HG03521 (cell line): ENCODE data around the gene TNFRSF14.
A peak's percentile ranks its signal among the peaks of the same experiment; 100 is the strongest.
"Not testable (repeated sequence)": the region's sequence is repeated elsewhere in the genome, so short reads cannot be mapped to it uniquely, and the experiment has no call there.

Experiments used
- ATAC-seq: cut with Tn5 transposase; IDR thresholded peaks from one replicate; pipeline ENCODE4 v1.9.1; 2021; ENCODE audit warnings: mild to moderate bottlenecking, moderate library complexity; ENCODE audit not compliant: unreplicated experiment

The TNFRSF14 gene

DNA sequence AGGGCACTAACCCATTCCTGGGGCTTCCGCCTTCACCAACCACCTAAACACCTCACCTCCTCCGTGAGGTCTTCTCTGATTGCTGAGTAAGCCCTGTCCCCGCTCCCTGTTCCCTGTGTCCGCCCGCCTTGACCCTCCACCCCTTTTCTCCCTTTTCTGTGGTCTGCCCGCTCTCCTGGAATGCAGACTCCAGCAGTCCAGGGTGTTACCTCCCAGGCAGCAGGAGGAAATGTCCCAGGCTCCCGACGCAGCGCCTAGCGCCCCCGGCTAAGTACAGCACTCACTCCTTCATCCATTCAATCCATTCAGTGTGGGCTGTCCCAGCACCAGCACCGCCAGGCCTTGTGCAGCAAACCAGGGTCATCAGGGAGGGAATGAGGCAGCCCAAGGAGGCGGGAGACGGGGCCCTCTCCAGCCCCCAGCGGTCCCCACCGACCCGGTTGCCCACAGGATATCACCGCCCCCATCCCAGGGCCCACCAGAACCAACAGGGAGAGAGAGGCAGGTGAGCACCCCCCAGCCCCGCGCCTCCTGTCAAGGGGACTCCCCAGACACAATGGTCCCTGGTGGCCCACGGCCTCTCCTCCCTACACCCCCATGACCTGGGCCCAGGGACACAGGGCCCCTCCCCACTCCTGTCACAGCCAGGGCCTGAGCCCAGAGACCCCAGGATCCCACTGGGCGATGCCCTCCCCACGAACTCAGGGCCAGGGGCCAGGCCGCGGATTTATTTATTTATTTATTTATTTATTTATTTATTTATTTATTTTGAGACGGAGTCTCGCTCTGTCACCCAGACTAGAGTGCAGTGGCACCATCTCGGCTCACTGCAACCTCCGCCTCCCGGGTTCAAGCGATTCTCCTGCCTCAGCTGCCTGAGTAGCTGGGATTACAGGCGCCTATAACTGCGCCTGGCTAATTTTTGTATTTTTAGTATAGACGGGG lies 10.2 kb downstream of the TNFRSF14 start:
- ATAC-seq = no peak

DNA sequence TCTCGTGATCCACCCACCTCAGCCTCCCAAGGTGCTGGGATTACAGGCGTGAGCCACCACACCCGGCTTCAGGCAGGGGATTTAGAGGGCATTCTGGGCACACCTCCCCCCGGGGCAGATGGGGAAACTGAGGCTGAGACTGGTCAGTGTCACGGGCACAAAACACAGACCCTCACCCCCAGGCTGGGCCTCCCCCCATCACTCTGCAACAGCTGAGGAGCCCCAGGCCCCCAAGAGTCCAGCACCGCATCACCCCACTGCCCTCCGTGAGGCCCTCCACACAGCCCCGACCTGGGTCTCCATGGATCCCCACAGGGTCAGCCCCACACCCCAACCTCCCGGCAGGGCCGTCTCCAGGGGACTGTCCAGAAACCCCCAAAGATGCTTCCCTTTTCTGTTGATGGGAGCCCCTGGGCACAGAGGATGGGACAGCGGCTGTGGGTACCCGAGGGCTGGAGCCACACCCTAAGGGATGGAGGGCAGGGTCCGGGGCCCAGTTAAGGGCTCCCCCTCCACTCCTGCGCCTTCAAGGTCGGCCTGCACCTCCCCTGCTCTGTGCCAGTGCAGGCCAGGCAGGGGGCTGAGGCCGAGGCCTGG lies 11.0 kb downstream of the TNFRSF14 start:
- no peak for ATAC-seq

DNA sequence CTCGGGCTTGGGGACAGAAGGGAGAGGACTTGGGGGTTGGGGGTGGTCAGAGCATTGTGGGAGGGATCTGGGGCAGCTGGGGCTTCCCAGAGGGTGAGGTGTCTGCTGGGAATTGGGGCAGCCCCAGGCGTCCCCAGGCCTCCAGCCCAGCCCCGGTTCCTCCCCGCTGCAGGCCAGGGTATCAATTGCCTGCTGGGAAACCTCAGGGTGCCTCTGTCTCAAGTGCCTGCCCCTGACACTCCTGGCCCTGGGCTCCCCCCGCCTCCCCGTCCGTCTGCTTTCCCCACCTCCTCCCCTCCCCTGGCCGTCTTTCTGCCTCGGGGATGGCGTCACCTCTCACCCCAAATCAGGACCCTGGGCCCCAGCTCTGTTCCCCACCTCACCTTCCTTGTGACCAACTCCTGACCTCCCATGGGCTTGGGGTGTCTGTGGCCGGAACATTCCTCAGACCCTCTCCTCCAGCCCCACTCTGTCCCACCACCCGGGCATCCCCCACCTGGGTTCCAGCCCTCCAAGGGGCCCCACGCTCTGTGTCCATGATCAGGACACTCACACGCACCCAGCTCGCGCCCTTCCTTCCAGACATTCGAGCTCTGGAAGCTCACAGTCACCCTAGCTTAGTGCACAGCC lies 12.1 kb downstream of the TNFRSF14 start:
- ATAC-seq = not testable (repeated sequence)

DNA sequence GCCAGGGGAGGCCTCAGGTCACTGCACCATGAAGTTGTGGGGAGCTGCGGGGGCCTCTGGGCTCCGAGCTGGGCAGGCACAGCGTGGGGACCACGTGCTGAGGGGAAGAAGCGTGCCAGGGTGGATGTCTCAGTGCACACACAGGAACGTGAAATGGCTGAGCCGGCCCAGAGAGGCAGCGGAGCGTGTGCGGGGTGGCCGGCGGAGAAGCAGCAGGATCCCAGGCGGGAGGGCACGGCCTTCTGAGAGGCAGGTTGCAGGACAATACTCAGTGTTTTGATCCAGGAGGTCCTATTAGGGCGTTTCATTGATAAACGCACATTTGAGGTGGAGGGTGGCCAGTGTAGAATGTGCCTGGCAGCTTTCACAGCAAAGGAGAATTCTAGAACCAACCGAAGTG lies 12.9 kb downstream of the TNFRSF14 start:
- no peak for ATAC-seq

DNA sequence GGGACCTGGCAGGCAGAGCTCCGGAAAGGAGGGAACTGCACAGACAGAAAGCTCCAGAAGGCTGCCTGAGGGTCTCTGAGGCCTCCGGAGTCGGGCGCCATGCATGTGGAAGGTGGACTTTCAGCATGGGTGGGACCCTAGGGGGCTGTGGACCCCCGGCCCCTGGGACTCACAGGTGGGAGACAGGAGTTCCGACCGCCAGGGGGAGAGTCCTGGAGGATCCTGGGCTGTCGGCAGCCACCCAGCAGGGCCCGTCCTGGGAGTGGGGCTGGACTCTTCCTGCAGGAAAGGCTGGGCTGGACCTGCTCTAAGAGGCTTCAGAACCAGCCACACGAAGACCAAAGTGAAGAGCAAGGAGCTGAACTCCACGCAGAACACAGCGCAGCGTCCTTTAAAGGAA lies 13.5 kb downstream of the TNFRSF14 start:
- not testable (repeated sequence) for ATAC-seq

DNA sequence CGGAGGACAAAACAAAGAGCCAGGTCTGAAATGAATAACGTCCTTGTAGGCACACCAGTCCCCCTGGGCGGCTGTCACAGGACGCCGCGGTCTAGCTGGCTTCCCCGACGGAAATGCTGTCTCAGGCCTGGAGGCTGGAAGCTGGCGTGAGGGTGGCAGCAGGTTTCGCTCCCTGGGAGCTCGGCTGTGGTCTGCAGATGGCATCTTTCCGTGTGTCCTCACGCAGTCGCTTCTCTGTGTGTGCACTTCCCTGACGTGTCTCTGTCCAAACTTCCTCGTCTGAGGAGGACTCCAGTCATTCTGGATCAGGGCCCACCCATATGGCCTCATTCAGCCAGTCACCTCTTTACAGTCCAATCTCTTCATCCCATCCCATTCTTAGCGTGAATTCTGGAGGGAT lies 14.2 kb downstream of the TNFRSF14 start:
- ATAC-seq = no peak

DNA sequence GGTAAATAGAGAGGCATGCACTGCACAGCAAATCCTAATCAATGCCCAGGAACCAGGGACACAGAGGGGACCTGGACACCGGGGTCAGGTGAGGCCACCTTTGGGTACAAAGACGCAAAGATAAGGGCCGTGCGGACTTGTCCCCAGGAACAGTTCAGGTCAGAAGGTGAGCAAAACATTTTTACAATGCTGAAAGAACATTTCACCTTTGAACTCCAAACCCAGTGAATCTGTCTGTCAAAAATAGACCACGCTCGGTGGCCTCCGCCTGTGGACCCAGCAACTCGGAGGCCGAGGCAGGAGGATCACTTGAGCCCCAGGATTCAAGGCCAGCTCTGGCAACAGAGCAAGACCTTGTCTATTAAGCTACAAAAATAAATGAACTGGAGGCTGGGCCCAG lies 15.2 kb downstream of the TNFRSF14 start:
- ATAC-seq = no peak

DNA sequence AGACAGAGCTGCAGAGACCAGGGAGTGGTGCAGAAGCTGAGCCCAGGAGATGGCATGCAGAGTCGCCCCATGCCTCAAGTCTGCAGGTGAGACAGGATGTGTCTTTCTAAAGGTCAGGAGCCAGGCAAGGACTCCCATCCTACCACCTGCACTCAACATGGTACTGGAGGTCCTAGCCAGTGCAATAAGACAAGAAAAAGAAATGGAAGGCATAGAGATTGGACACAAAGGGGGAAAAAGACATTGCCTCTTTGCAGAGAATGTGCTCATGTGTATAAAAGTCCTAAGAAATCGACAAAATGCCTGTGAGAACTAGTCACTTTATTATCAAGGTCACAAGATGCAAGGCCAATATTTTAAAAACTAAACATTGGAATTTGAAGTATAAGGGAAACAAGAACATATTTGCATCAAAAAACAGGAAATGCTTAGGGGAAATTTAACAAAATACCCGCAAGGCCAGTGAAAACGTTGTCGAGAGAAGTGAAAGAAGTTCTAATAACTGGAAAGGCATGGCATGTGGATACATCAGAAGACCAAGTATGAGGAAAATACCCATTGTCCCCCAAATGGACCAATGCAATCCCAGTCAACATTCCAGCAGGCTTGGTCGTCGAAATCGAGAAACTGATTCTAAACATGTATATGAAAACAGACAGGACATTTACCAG lies 17.2 kb downstream of the TNFRSF14 start:
- no peak for ATAC-seq

DNA sequence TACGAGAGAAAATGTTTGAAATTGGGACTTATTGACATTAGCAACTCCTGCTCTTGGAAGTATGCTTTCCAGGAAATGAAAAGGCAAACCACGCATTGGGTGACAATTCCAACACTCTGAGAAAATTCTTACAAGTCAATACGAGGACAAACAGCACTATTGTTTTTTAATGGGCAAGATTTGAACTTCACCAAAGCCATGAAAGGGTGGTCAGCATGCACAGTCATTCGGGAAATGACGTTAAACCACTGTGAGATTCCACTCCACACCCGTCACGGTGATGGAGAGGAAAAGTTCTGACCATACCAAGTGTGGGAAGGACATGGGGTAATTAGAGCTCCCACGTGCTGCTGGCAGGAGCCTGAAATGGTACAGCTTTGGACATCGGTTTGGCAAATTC lies 18.2 kb downstream of the TNFRSF14 start:
- no peak for ATAC-seq

DNA sequence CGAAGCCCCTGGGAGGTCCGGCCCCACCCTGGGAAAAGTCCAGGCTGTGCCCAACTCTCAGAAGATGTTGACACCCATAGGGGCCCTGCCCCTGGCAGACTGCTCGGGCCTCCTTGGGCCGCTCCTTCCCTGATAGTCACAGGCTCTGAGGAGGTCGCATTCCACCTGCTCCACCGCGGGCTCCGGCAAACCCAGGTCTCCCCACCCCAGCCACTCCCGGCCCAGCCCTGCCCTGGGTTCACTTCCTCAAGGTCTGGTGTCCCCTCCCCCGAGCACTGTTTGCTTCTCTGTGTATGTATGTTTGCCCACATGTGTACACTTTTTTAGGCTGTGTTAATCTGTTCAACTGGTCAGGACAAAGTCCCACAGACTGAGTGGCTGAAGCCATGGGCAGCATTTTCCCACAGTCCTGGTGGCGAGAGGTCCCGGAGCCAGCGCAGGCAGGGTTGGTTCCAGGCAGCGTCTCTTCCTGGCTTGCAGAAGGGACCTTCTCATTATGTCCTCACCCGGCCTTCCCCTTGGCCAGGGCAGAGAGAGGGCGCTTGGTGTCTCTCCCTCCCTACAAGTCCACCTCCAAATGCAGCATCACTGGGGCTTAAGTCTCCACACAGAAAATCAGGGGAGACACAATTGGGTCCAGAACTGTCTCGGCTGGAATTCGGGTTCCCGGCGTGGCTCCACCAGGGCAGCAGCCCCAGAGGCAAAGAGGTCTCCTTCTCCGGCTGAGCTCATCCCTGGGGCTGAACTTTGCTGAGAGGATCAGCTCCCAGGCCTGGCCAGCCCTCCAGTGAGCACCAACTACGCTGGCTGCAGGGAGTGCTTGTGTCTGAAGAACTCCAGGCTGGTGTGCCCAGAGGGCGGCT lies 19.9 kb downstream of the TNFRSF14 start:
- ATAC-seq = no peak

DNA sequence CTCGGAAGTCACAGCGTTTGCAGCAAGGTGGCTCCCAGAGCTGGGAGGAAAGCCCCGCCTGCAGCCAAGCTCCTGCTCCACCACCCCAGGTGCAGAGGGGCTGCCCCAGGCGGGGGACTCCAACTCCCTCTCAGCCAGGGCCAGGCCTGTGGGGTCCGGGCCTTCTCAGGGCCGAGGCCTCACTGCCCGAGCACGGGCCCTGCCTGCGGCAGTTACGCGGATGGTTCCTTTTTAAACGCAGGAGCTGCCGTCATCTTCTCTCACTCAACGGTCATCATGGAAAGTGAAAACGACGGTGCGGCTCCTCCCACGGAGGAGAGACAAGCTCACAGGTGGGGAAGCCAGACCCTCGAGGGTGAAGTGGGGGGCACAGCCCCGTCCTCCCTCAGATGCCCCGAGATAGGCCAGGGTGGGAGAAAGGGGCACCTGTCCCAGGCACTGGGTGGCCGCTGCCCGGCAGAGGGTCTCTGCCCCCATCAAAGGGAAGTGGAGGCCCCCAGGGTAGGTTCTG lies 21.4 kb downstream of the TNFRSF14 start:
- ATAC-seq = peak; percentile 40

DNA sequence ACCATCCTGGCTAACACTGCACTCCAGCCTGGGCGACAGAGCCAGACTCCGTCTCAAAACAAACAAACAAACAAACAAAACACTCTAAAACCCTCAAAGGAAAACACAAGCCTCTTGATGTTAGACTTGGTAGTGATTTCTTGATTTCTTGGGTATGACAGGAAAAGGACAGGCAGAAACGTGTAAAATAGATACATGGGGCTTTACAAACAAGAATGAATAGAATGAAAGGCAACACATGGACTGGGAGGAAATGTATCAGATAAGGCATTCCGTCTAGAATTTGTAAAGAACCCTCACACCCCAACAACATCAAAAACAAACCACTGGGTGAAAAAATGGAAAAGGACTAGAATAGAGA lies 22.6 kb downstream of the TNFRSF14 start:
- no peak for ATAC-seq

DNA sequence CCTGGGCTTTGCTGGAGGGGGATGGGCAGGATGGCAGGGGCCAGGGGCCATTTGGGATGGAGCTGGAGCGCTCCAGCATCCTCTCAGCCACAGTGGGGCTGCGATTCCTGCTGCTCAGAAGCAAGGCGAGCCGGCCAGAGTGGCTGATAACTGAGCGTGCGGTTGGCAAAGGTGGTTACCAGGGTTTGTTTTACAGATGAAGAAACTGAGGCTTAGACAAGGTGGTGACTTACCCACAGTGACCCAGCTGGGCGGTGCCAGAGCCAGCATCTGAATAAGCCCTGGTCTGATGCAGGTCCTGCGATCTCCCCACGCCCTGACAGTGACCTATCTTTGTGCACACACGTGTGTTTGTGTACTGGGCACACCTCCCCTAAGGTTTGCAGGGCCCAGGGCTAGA lies 24.5 kb downstream of the TNFRSF14 start:
- no peak for ATAC-seq

DNA sequence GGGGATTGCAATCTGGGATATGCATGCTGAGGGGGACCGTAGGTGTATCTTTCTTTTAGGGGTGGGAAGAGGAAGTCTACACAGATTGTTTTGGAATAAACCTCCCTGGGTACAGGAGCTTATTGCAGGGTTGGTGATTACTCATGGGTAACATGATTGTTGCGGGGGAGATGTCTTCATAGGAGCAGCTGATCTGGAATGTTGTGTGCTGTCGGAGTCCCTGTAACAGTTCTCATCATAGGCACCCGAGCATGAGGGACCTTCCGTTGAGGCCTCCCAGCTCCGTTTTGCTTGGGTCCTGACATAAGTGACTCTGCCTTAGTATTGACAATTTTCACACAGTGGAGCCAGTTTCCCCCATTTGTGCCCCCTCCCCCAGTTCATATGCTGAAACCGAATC lies 26.2 kb downstream of the TNFRSF14 start:
- ATAC-seq = no peak

DNA sequence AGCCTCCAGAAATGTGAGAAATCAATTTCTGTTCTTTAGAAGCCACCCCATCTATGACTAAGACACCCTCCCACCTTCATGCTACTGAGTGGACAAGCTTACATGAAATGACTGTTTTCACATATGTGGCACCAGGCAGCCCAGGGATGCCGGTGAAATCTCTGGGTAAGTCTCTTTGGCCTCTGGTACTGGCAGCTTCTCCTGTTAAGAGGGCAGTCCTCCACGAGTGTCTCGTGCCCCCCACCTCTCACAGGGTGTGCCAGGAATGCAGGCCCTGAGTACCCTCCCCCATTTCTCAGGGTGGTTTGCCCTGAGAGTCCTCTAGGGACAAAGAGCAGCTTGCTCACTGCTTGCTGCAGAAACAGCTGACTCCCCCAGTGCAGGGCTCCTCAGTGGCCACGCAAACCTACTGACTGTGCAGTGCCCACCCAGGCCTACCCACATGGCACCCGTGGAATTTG lies 27.2 kb downstream of the TNFRSF14 start:
- no peak for ATAC-seq

DNA sequence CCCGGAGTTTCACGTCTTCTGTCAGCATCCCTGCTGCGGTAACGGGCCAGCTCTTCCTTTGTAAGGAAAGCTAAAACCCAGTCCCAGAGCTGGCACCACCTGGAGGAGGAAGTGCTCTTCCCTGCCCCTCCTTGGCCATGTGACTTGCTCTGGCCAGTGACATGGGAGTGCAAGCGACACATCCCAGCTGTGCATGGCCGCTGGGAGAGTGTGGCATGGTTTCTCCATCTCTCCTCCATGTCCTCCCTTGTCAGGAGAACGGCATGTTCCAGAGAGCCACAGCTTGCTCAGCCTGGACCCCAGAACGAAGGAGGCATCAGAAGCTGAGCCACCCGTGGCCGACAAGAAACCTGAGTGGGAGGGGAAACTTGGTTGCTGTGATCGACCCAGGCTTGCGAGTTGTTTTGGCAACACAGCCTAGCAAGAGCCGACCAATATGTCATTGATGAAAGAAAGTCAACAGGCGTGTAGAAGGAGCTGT lies 27.7 kb downstream of the TNFRSF14 start:
- ATAC-seq = no peak

DNA sequence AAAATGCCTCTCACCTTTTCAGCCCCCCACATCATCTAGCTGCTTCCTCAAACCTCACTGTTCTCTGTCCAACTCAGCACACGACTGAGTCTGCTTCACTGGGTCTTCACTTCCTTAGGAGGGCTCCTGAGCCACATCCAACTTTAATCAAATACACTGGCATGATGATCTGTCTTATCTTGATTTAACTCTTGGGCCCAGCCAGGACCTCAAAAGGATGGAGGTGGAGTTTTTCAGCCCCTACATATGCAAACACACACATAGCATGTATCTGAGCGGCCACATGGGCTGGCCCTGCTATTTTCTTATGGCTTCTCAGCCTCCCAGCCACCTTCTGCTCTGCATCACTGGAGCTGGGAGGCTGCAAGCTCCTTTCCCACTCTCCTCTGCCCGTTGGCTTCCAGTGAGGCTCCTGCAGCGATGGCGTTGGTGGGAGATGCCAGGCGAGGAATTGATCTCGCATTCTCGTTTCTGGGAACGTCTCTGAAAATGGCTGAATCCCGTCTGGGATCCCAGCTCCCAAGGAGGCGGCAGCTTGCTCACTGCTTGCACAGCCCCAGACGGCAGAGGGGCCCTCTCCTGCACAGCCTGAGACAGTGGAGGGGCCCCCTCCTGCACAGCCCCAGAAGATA lies 28.6 kb downstream of the TNFRSF14 start:
- no peak for ATAC-seq

DNA sequence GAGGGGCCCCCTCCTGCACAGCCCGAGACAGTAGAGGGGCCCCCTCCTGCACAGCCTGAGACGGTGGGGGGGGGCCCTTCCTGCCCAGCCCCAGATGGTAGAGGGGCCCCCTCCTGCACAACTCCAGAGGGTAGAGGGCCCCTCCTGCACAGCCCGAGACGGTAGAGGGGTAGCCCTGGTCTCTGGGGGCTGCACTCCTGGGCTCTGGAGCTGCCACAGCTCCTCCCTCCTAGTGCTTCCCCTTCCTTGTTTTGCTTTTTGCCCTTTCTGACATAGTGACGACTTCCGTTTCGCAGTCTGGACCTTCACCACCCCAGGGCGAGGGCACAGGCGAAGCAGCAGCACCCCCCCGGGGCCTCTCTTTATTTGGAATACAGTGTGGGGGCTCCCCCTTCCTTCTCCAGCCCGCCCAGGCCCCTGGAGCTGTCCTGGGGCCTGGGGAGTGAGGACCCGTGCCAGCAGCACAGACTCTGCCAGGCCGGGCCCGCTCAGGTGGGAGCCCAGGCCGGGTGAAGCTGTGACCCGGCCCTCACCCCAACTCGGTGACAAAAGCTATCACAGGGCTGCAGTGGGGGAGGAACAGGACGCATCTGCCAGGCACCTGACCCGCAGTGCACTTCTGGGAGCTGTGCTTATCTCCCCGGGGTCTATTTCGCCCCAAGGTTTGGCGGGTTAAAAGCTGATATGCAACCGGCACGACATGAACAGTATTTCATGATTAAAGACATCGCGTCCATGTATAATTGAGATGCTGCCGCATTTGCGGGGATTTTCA lies 29.3 kb downstream of the TNFRSF14 start:
- no peak for ATAC-seq
